HG03103 (cell line): ENCODE data around the gene G3BP1.
A peak's percentile ranks its signal among the peaks of the same experiment; 100 is the strongest.
"Not testable (repeated sequence)": the region's sequence is repeated elsewhere in the genome, so short reads cannot be mapped to it uniquely, and the experiment has no call there.

Source experiments
- ATAC-seq: cut with Tn5 transposase; IDR thresholded peaks from one replicate; pipeline ENCODE4 v1.9.1; 2021; ENCODE audit warnings: low read depth; ENCODE audit not compliant: unreplicated experiment

The G3BP1 gene

DNA sequence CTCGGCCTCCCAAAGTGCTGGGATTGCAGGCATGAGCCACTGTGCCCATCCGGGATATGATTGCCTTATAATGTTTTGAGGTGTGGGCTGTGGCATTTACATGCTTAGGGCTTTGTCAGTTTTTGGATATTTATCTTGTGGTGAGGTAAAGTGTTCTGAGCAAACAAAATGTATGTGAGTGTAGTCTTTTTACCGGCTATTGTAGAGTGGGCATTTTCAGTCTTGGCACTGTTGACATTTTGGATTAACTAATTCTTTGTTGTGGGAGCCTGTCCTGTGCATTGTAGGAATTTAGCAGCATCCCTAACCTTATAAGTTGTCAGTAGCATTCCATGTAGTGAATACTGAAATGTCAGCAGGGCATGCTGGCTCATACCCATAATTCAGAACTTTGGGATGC, 21.6 kb downstream of the G3BP1 start:
- ATAC-seq, result no peak

DNA sequence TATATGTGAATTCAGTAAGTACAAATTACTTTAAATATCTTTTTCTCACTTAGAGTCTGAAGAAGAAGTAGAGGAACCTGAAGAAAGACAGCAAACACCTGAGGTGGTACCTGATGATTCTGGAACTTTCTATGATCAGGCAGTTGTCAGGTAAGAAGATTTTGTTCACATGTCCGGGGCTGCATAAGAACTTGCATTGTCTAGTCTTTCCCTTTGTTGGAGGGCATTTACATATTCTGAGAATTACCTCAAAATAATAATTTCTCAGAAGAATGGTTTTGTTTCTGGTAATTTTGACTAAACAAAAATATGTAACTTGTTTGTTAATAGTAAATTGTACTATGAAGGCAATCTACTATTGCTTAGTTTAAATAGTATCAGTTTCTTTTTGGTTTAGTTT, 23.7 kb downstream of the G3BP1 start:
- no peak for ATAC-seq

DNA sequence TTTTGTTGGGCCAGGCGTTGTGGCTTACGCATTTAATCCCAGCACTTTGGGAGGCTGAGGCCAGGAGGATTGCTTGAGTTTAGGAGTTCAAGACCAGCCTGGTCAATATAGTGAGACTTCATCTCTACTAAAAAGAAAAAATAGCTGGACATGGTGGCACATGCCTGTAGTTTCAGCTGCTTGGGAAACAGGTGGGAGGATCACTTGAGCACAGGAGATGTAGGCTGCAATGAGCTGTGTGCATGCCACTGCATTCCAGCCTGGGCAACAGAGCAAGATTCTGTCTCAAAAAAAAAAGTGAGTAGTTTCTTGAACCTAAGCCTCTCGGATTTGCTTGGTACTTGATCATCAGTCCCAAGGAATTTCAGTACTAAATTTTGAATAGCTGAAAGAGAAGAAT, 26.9 kb downstream of the G3BP1 start:
- ATAC-seq, result no peak

DNA sequence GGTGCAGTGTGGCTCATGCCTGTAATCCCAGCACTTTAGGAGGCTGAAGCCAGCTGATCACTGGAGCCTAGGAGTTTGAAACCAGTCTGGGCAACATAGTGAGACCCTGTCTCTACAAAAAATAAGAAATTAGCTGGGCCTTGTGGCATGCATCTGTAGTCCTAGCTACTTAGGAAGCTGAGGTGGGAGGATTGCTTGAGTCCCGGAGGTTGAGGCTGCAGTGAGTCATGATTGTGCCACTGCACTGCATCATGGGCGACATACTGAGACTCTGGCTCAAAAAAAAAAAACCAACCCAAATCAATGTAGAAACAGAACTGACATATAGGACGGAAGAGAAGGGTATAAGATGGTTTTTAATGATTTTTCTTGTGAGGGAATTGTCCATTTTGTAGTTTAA, 27.7 kb downstream of the G3BP1 start:
- no peak for ATAC-seq

DNA sequence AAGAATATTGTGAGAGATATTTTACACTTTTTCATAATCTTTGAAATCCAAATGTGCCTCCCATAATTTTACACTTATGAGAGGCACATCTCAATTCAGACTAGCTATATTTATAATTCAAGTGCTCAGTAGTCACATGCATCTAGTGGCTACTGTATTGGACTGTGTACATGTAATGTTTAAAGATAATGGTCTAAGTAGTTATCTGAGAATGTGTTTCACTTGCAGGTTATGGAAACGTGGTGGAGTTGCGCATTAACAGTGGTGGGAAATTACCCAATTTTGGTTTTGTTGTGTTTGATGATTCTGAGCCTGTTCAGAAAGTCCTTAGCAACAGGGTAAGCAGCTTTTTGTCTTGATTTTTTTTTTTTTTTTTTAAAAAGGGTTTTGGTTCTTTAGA, 28.8 kb downstream of the G3BP1 start:
- no peak for ATAC-seq

DNA sequence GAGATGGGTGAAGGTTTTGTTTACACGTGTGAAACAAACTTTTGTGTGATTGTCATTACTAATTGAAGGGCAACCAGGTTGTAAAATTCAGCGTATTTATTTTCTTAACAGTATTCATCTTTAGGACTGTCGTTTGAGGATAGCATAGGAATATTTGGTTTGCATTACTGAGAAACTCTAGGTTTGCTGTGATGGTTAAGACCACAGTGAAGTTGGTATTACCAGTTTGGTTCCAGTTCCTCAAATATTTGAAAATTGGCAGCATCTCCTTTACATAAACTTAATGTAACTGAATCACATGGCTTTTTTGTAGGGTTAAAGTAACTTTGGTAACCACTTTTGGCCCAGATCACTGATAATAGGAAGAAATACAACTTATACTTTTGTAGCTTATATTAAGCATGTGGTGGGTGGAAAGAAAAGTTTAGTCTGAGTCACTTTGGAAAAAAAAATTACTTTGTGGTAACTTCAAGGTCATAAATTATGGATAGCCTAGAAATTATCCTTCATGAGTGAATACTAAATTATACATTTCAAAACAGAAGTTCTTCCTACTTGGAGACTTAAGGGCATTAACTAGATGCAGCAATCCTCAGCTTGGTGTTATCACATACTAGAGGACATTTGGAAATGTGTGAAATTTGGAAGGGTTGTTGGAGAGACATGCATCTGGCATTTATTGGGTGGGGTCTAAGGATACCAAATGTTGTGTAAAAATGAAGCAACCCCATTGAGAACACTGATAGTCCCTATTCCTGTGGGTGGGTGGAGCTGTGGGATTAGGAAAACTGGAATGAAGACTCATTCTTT, 33.9 kb downstream of the G3BP1 start:
- no peak for ATAC-seq

DNA sequence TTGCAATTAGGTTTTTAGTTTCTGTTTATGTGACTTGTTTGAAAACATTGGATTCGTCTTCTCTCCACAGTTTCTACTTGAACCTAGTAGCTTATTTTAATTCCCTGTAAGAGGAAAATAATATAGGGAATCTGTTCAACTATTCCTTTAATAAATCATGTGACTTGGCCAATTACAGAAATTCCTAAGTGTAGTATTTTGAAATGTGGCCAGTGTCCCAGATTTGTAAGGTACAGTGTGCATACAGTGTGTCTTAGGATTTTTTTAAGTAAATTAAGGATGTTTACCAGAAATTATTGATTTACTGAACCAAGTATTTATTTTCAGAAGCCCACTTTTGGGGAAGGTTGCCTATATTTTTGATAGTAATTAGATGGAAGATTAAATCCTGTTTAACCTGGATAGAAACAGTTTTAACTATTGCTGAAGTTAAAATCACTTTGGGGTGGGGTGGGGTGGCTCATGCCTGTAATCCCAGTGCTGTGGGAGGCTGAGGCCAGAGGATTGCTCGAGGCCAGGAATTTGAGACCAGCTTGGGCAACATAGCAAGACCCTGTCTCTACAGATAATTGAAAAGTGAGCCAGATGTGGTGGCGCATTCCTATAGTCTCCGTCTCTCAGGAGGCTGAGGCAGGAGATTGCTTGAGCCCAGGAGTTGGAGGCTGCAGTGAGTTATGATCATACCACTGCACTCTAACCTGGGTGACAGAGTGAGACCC, 36.9 kb downstream of the G3BP1 start:
- no peak for ATAC-seq

DNA sequence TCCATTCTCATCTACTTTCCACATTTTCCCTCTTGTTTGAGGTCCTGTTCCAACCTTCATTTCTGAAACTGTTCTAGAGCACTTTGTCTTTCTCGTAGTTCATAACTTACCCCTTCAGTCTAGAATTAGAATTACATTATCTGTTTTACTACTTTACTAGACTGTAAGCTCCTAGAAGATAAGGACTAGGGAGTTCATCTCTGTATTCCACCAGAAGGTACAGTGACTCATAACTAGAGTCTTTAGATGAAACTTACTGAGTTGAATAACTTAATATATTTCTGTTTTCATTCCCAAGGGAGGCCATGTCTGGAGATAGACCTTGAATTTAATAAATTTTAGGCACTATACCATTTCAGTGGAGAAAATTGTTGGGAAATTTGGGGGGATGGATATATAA, 38.7 kb downstream of the G3BP1 start:
- no peak for ATAC-seq

DNA sequence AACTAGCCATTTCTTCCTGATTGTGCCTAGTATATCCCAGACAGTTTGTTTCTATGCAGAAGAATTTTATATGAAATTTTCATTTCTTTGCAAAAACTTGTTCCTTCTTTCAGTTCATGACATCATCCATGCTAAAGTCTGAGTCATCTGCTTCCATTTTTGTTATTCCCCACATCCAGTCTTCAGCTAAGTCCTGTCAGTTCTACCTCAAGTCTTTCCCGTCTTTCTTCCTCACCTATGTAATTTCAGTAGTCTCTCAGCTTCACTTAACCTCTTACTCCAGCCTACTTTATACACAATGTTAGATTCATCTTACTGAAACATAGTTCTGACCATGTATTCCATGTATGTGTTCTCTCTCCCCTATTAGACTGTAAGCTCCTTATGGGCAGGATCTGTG, 39.1 kb downstream of the G3BP1 start:
- no peak for ATAC-seq

DNA sequence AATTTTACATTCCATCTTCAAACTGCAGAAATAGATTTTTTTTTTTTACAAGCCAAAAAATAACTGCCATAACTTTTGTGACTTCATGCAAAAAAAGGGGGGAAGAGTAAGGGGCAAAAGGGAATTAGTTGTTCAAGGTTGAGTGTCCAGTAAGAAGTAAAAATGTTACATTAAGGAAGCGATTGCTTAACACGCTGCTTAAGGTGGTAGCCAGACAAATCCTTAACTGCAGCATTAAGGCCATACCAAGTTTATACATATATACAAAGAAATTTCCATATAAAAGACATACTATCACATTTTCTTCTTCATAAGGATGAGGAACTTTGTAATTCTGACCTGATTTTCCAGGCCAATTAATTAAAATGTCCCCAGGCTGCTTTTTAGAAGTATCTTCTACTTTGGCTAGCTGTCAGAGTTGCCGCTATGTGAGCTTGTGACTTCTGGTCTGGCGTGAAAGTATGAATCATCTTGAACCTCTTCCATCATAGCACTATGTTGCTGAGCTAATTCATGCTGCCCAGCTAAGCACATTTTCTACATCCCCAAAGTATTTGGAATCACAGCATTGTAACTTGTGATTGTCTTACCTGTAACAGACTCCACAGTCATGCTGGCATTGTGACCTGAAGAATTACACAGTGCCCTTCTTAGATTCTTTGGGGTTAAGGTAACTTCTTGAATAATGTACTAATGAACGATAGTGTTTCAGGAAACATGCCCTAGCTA, 40.0 kb downstream of the G3BP1 start:
- ATAC-seq, result no peak

DNA sequence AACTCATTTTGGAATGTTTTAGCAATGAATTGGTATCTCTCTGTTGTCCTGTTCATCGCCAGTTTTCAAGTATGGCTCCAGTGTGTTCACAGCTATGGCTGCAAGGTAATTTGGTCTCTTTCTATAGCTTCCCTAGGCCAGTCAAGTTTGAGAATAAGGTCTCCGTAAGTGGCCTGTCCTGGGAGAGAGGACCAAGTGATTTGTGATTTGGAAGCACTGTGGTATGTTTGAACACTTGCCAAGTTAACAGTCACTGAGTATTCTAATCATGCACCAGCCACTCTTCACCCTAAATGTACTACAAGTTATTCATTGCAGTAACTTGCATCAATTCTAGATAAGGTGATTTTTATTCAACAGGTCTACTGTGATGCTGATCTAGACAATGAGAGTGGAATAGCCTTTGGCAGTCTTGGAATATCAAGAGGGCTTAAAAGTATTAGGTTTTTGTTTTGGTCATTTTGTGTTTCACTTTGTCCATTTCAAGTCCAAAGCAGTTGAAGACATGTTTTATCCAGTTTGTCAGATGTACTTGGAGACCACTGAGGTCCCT, 41.1 kb downstream of the G3BP1 start:
- ATAC-seq, result no peak

DNA sequence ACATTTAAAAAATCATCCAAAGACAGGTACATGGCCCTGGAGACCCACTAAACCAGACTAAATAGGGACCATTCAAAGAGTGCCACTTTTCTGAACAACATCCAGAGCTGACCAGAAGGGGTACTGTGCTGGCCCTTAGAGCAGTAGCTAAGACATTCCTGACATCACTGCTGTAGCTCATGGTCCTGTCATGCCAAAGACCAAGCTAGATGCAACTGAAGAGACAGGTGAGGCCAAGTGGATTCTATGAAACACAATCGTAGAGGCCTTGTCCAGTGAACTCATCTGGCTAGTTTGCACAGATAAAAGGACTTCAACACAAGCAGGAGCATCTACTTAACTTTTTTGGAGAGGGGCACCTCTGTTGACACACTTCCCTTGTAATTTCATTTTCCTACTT, 43.3 kb downstream of the G3BP1 start:
- no peak for ATAC-seq

DNA sequence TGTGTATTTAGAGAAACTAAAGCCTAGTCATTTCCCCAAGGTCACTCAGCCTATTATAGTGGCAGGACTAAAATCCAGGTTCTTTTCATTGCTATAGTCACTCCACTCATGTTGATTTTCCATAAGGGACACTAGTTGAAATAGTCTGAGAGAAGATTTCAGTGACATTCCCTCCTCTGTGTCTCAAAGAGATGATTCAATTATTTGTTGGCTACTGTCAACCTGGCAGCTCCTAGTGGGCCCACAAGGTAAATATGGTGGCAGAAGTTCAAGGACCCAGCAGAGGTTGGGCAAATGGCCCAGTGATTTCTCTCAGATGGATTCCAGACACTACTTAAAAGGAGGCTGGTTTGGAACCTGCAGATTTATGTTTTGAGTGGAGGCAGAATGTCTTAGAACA, 48.1 kb downstream of the G3BP1 start:
- ATAC-seq, result no peak

DNA sequence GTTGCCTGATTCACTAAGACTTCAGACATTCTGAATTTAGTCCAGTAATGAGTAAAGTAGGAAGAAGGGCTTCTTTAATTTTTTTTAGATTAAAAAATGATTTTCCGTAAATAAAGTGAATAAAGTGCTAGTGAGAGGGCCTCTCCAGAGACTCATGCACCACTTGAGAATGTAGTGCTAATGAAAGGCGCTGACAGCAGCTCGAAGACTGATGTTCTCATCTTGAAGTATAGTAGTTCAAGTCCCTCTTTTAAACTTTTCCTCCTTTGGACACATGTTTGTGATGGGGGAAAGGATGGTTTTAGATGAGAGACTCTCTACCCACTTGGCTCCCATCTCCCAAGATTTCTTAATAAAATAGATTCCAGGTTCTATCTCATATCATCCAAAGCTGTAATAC, 48.5 kb downstream of the G3BP1 start:
- no peak for ATAC-seq

DNA sequence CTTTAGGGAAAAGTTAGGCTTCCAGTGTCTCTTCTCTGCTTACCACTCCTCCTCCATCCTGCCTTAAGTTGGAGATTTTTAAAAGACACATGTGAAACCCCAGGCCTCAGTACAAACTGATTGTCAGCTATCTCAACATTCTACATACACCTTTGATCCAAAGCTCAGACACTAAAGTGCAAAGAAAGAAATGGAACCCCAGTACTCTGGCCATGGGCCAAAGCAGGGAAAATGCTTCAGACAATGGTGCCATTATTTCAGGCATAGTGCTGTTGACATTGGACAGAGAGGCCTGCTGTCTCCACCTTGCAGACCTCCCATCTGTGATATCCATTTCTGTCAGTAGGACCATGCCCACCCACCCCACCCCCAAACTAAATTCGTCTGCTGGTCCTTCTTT, 49.1 kb downstream of the G3BP1 start:
- ATAC-seq, result no peak

DNA sequence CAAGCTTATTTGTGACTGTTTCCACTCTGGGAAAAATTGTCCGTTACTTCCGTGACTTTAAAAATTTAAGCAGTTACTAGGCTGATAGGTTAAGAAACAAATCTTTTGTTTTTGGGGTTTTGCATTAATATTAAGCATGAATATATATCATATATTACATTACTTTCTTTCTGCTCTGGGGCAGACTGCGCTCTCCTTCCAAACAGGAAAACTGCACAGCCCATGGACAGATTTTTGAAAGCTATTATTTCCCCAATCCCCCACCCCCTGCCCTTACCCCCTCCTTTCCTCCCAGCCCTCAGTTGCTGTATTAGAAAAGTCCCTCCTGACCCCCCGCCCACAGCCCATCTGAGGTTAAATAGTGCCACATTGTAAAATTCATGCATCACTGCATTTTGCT, 50.4 kb downstream of the G3BP1 start:
- ATAC-seq, result no peak

DNA sequence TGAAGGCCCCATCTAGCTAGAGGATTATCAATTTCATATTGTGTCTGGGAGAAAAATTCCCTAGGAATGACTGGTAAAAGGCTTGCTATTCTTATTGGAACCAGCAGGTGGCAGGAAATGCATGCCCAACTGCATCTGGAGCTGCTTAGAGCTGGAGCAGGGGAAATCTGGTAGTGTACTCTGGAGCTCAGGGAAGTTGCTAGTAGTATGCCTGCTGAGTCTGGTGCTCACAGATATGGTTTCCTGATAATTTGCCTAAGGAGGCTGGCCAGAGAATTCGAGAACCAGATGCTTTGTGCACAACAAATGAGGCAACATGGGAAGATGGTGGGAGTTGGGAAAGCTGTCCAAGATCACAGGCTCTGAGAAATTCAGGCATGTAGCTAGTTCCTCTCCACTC, 53.7 kb downstream of the G3BP1 start:
- ATAC-seq, result peak; percentile 46

DNA sequence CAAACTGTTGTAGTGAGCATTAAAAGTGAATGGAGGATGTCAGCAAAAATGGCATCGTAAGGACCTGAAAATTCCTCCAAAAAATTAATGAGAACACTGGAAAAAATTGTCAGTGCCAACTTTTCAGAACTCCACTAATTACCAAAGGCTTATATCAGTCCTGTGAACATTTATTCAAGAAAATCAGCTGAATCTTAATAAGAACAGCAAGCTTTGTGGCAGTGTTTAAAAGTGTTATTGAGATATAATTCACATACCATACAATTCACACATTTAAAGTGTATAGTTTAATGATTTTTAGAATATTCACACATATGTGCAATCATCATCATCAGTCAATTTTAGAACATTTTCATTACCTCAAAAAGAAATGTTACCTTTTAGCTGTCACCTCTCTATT, 57.6 kb downstream of the G3BP1 start:
- ATAC-seq, result no peak

DNA sequence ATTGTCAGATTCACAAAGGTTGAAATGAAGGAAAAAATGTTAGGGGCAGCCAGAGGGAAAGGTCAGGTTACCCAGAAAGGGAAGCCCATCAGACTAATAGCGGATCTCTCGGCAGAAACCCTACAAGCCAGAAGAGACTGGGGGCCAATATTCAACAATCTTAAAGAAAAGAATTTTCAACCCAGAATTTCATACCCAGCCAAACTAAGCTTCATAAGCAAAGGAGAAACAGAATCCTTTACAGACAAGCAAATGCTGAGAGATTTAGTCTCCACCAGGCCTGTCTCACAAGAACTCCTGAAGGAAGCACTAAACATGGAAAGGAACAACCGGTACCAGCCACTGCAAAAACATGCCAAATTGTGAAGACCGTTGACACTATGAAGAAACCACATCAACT, 61.1 kb downstream of the G3BP1 start:
- ATAC-seq, result not testable (repeated sequence)

DNA sequence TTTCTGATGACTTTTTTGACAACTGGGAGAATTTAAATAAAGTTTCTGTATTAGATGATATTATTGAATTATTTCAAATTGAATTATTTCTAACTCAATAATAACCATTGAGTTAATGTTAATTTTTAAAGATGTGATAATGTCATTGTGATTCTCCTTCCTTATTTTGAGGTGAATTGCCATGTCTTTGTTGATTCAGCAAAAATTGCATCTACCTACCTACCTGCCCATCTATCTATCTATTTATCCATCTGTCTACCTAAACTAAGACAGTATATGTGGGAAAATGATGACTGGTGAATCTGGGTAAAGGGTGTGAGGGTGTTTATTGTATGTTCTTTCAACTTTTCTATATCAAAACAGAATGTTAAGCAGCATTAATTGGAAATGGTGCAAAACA, 75.0 kb downstream of the G3BP1 start:
- ATAC-seq, result no peak

DNA sequence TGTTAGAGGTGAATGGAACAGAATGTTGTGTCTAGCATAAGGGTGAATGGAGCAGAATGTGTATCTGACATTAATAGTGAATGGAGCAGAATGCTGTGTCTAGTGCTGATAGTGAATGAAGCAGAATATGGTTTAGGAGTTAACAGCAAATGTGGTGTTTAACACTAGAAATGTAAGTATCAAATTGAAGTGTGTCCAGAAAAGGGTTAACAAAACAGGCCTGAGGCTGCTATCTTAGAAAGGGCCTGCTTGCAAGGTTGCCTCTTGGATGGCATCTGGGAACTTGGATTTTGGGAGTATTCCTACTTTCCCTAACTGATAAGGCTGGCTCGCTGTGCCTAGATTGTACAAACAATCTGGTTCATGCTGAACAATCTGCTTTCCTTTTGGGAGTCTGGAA, 76.1 kb downstream of the G3BP1 start:
- ATAC-seq, result no peak
